Activated naive CD8-positive, alpha-beta T cell treated with anti-CD3 and anti-CD28 coated beads, Interleukin-2, amount 50 U/mL, for 16 hours (primary cell): ENCODE measurements around the gene NRG3.

Experiments
- DNase-seq: peaks from one replicate; pipeline ENCODE4 v3.0.0-alpha.2; 2020; ENCODE audit warnings: low read depth, low spot score

The NRG3 gene

GRCh38 chr10:81874875-81875466 is at the start of gene NRG3:
TSS of gene NRG3 (plus strand) at chr10:81875194.
- no peak for DNase-seq

- no peak for DNase-seq
Measured at GRCh38 chr10:81828251-81828650, 46.7 kb upstream of the NRG3 start.

GRCh38 chr10:81831060-81831459 is 43.9 kb upstream of the NRG3 start:
- no peak for DNase-seq

- no peak for DNase-seq
Measured at GRCh38 chr10:81838950-81839349, 36.0 kb upstream of the NRG3 start.

- DNase-seq: no peak
Measured at GRCh38 chr10:81843042-81843441, 32.0 kb upstream of the NRG3 start.

GRCh38 chr10:81847675-81848074 is 27.3 kb upstream of the NRG3 start:
- no peak for DNase-seq

GRCh38 chr10:81848514-81848913 is 26.5 kb upstream of the NRG3 start:
- DNase-seq: no peak

- no peak for DNase-seq
Measured at GRCh38 chr10:81848931-81849330, 26.1 kb upstream of the NRG3 start.

GRCh38 chr10:81862596-81862995 is 12.4 kb upstream of the NRG3 start:
- DNase-seq: no peak

GRCh38 chr10:81863771-81864170 is 11.2 kb upstream of the NRG3 start:
- DNase-seq: no peak

GRCh38 chr10:81865581-81865980 is 9.4 kb upstream of the NRG3 start:
- no peak for DNase-seq

GRCh38 chr10:81866753-81867152 is 8.2 kb upstream of the NRG3 start:
- DNase-seq: no peak

GRCh38 chr10:81870472-81870871 is 4.5 kb upstream of the NRG3 start:
- DNase-seq: no peak

GRCh38 chr10:81871558-81871957 is 3.4 kb upstream of the NRG3 start:
- no peak for DNase-seq

GRCh38 chr10:81872206-81872862 is 2.7 kb upstream of the NRG3 start:
- no peak for DNase-seq

GRCh38 chr10:81873231-81873931 is 1.6 kb upstream of the NRG3 start:
- no peak for DNase-seq

- no peak for DNase-seq
Measured at GRCh38 chr10:81873932-81874816, 820 bp upstream of the NRG3 start.

- DNase-seq: no peak
Measured at GRCh38 chr10:81875467-81876252, 666 bp downstream of the NRG3 start.

GRCh38 chr10:81876253-81877077 is 1.5 kb downstream of the NRG3 start:
- no peak for DNase-seq

GRCh38 chr10:81877596-81877995 is 2.6 kb downstream of the NRG3 start:
- no peak for DNase-seq
